K562 (cell line): ENCODE measurements around the gene DSCAM. TPM values are rescaled to one million over a fixed set of nuclear protein-coding genes. Genes with fewer than 3 reads are reported as not detected.

Experiments
- ATAC-seq: fragments of 200-7000 bp; cut with Tn5 transposase; 3 replicates; pipeline ENCODE4 v1.9.1; 2020; ENCODE audit warnings: moderate library complexity
- BruUV-seq: library from RNA; stranded (reverse); fragments of 400-500 nt; replicated peaks from 2 replicates; lab custom pipeline; 2021; lab: Mats Ljungman, UMichigan
- CTCF ChIA-PET: fragments of 300-600 bp; formaldehyde crosslinking; extraction: SDS; loops from one replicate; lab custom pipeline; 2021; ENCODE audit warnings: low intra/inter-chr PET ratio; lab: Yijun Ruan, JAX
- POLR2A ChIA-PET: fragments of 300-600, 350-650 bp; sonication (Branson Sonifier 250); formaldehyde crosslinking; extraction: SDS; loops from one replicate; lab custom pipeline; 2021; ENCODE audit warnings: antibody characterized with exemption, inconsistent platforms; lab: Yijun Ruan, JAX
- DNase-seq, 4 experiments: peaks; one replicate each; pipeline versions ENCODE4 v3.0.0 to v3.0.0-alpha.2; 2011 to 2018; ENCODE audit warnings: low spot score in 3 of 4, mixed read lengths in 3 of 4; ENCODE audit errors: extremely low read depth in 1 of 4
- FAIRE-seq: peaks from 2 replicates; lab custom pipeline; 2011; peaks lifted over from hg19 to GRCh38; lab: Jason Lieb, UNC
- H2AFZ ChIP-seq: 2 replicates; pipeline ENCODE4 v1.6.0; 2011; ENCODE audit warnings: low read depth, low read length, control low read depth, inconsistent platforms
- H3K27ac ChIP-seq: fragments of 200-600 bp; 3 replicates; pipeline ENCODE4 v1.8.0; 2011; ENCODE audit warnings: low read depth, mild to moderate bottlenecking, control low read depth, inconsistent platforms, low read length, moderate library complexity, mixed read lengths; ENCODE audit errors: extremely low read depth
- H3K27me3 ChIP-seq, 2 experiments: fragments of 300-600 bp in 1 of 2; 2 replicates in 1 of 2; 3 replicates in 1 of 2; pipeline versions ENCODE4 v1.6.0 to v1.8.0; 2011; ENCODE audit warnings: inconsistent platforms in 2 of 2, low read length in 2 of 2, mild to moderate bottlenecking in 1 of 2, mixed read lengths in 1 of 2, moderate library complexity in 1 of 2; ENCODE audit not compliant: control insufficient read depth in 2 of 2, insufficient read depth in 2 of 2
- H3K36me3 ChIP-seq: fragments of 300-600 bp; 3 replicates; pipeline ENCODE4 v1.8.0; 2011; ENCODE audit warnings: mild to moderate bottlenecking, low read length, inconsistent platforms; ENCODE audit not compliant: control insufficient read depth, insufficient read depth
- H3K4me1 ChIP-seq, 2 experiments: fragments of 200-600 bp in 1 of 2; replicated peaks in 1 of 2; 2 replicates in 1 of 2; 3 replicates in 1 of 2; pipeline versions ENCODE4 v1.5.1 to v1.8.0; 2011; ENCODE audit warnings: inconsistent platforms in 2 of 2, low read length in 2 of 2, mild to moderate bottlenecking in 1 of 2, mixed read lengths in 1 of 2, moderate library complexity in 1 of 2; ENCODE audit not compliant: control insufficient read depth in 2 of 2, insufficient read depth in 2 of 2
- H3K4me2 ChIP-seq: 2 replicates; pipeline ENCODE4 v1.6.1; 2011; ENCODE audit warnings: low read length, control low read depth, inconsistent platforms, mixed read lengths; ENCODE audit not compliant: insufficient read depth
- H3K4me3 ChIP-seq: fragments of 200-600 bp; sonication (generic), shearing (Covaris generic); 2 replicates; pipeline ENCODE4 v1.5.1; 2016; ENCODE audit warnings: control low read depth, inconsistent platforms
- H3K79me2 ChIP-seq: fragments of 200-600 bp; 3 replicates; pipeline ENCODE4 v1.8.0; 2011; ENCODE audit warnings: low read length, inconsistent platforms; ENCODE audit not compliant: control insufficient read depth, insufficient read depth
- H3K9ac ChIP-seq, 2 experiments: 2 replicates each; pipeline versions ENCODE4 v1.6.0 to v1.6.1; 2011; ENCODE audit warnings: low read depth in 2 of 2, low read length in 2 of 2, control low read depth in 1 of 2, inconsistent platforms in 1 of 2, mild to moderate bottlenecking in 1 of 2, mixed read lengths in 1 of 2; ENCODE audit not compliant: insufficient read depth in 1 of 2
- H3K9me1 ChIP-seq: one replicate; pipeline ENCODE4 v1.6.0; 2011; ENCODE audit warnings: inconsistent platforms, mild to moderate bottlenecking, low read length, moderate library complexity; ENCODE audit not compliant: control insufficient read depth, insufficient read depth
- H3K9me3 ChIP-seq: replicated peaks from 2 replicates; pipeline ENCODE4 v1.5.1; 2011; ENCODE audit warnings: low read depth, low read length, inconsistent platforms; ENCODE audit not compliant: control insufficient read depth, insufficient read depth
- H4K20me1 ChIP-seq: replicated peaks from 2 replicates; pipeline ENCODE4 v1.6.1; 2011; ENCODE audit warnings: low read length, inconsistent platforms, mixed read lengths; ENCODE audit not compliant: control insufficient read depth, insufficient read depth
- BDP1 ChIP-seq: IDR thresholded peaks from 3 replicates; pipeline ENCODE4 v1.6.1; 2011; ENCODE audit not compliant: insufficient read length, insufficient read depth
- SNIP1 ChIP-seq: fragments of 450-650 bp; IDR thresholded peaks from 2 replicates; pipeline ENCODE4 v1.7.1; 2017; ENCODE audit warnings: low read depth, mild to moderate bottlenecking
- WGBS: fragments of 100-300 bp; shearing (Covaris generic); methylation state at CpG from one replicate; pipeline ENCODE4 v1.1.6; 2016; ENCODE audit warnings: low coverage, mixed read lengths; ENCODE audit not compliant: insufficient coverage; ENCODE audit errors: missing lambda C conversion rate; 5-methylcytosine and 5-hydroxymethylcytosine counted together
- in situ Hi-C: fragments of 300-500 bp; cut with MboI; formaldehyde crosslinking; loops from 4 replicates; pipeline ENCODE4 v1.15.0; 2018; ENCODE audit warnings: inconsistent platforms, mixed read lengths
- intact Hi-C: fragments of 100-400 bp; cut with micrococcal nuclease; formaldehyde crosslinking; loops from 2 replicates; pipeline ENCODE4 v1.14.2; 2022
- polyA plus RNA-seq, 8 experiments: library from polyadenylated mRNA; depleted of rRNA in 4 of 8; stranded (reverse) in 5 of 8; unstranded in 3 of 8; fragments of >200 nt; fragmentation: Nextera tagmentation in 2 of 8; fragmentation: Illumina TruSeq in 1 of 8; extraction: Ambion mirVana in 2 of 8; extraction: Trizol in 1 of 8; gene quantifications; 2 replicates each; pipeline versions ENCODE4 v1.2.1 to v1.2.3, GENCODE V29; 2011 to 2014; ENCODE audit warnings: inconsistent platforms in 1 of 8, missing spikeins in 1 of 8
- total RNA-seq, 7 experiments: library from RNA; depleted of rRNA in 6 of 7; stranded (reverse); fragments of >200 nt in 6 of 7; fragmentation: Illumina TruSeq in 2 of 7; extraction: Trizol in 2 of 7; gene quantifications; 2 replicates each; pipeline versions ENCODE4 v1.2.1 to v1.2.3, GENCODE V29; 2011 to 2021; ENCODE audit warnings: low replicate concordance in 1 of 7
- TF ChIP-seq, protein P1 (sequence below): sonication (generic); formaldehyde crosslinking; IDR thresholded peaks from 2 replicates; pipeline ENCODE4 v1.8.0; 2023; ENCODE audit warnings: mild to moderate bottlenecking, missing genetic modification reagents
- TF ChIP-seq, protein P2 (sequence below): fragments of 450-650 bp; IDR thresholded peaks from 2 replicates; pipeline ENCODE4 v1.6.1; 2016; ENCODE audit warnings: borderline replicate concordance

DSCAM gene
- total and polyA plus RNA-seq, 9 of the 15 experiments (the other 6 are each of a cell fraction or from before 2014, with no cell fraction given) = not detected

DNA sequence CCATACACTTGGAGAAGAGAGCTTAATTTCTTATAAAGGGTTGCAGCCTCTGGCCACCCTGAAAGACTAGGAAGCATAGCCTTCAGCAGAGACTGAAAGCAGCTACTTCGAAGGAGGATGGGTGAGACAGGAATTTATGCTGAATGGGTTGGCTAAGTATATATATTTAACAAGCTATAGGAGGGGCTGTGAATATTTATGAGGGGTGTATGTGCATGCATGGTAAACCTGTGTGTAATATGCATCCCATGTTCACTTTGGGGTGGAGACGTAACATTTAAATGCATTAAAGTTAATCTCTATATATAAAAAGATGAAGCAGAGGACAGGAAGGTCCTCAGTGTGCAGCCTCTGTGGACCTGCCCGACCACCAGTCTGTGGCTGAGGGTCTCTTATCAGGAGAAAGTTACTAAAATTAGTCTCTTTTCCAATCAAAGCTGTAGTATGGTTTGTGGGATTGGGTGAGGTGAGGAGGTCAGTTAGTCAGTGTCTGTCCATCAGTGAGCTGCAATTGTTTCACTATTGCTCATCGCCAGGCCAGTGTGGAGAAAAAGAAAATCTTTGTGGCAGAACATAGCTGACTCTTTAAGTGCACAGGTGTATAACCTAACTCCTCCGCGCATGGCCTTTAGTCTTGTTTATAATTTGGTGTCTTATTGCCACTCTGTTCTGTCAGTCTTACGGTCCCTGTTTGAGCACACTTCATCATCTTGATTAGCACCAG, 35.4 kb upstream of the DSCAM start:
- Histone ChIP-seq H3K36me3 (no peaks in the 10 kb centered on the region), H3K4me2 (no peak overlapping the region), H3K9ac (no peak overlapping the region), H3K27me3 (no peaks in the 10 kb centered on the region), H3K9me3 (no peaks in the 10 kb centered on the region; the same call in 1 of the 2 replicates), H3K9me1 (no peaks in the 10 kb centered on the region)
- intact Hi-C loops (no loop called here), in situ Hi-C loops (no loop called here)
- FAIRE-seq (no peak), ATAC-seq (no peak), DNase-seq (no peak)
- POLR2A ChIA-PET = no interaction called here
- CTCF ChIA-PET = no interaction called here
- BruUV-seq = no TSS peak
- no peak for TF ChIP-seq SNIP1
- TF ChIP-seq, protein P1, sequence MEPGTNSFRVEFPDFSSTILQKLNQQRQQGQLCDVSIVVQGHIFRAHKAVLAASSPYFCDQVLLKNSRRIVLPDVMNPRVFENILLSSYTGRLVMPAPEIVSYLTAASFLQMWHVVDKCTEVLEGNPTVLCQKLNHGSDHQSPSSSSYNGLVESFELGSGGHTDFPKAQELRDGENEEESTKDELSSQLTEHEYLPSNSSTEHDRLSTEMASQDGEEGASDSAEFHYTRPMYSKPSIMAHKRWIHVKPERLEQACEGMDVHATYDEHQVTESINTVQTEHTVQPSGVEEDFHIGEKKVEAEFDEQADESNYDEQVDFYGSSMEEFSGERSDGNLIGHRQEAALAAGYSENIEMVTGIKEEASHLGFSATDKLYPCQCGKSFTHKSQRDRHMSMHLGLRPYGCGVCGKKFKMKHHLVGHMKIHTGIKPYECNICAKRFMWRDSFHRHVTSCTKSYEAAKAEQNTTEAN (CRISPR knock-in tag) = no peak
- TF ChIP-seq, protein P2, sequence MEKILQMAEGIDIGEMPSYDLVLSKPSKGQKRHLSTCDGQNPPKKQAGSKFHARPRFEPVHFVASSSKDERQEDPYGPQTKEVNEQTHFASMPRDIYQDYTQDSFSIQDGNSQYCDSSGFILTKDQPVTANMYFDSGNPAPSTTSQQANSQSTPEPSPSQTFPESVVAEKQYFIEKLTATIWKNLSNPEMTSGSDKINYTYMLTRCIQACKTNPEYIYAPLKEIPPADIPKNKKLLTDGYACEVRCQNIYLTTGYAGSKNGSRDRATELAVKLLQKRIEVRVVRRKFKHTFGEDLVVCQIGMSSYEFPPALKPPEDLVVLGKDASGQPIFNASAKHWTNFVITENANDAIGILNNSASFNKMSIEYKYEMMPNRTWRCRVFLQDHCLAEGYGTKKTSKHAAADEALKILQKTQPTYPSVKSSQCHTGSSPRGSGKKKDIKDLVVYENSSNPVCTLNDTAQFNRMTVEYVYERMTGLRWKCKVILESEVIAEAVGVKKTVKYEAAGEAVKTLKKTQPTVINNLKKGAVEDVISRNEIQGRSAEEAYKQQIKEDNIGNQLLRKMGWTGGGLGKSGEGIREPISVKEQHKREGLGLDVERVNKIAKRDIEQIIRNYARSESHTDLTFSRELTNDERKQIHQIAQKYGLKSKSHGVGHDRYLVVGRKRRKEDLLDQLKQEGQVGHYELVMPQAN = no peak
- TF ChIP-seq BDP1 = no peak
- TF ChIP-seq, all 486 proteins: peak for 0
- H3K27ac ChIP-seq = no peak overlapping the region
- H3K79me2 ChIP-seq = no peaks in the 10 kb centered on the region
- 3% methylated on average over 7 of the region's 7 CpGs for WGBS
- H2AFZ ChIP-seq = no peak overlapping the region
- no peak overlapping the region for H3K4me3 ChIP-seq
- no peaks in the 10 kb centered on the region for H3K4me1 ChIP-seq
- H4K20me1 ChIP-seq = no peaks in the 10 kb centered on the region
